HG03460 (cell line): Measurements from ENCODE around the gene MTCL3.
"Not testable (repeated sequence)": the region's sequence is repeated elsewhere in the genome, so short reads cannot be mapped to it uniquely, and the experiment has no call there.

ENCODE experiments used
- ATAC-seq: cut with Tn5 transposase; IDR thresholded peaks from one replicate; pipeline ENCODE4 v1.9.1; 2021; ENCODE audit not compliant: unreplicated experiment

Gene MTCL3

GRCh38 chr6:127439718-127440117 is 79.4 kb downstream of the MTCL3 start:
- no peak for ATAC-seq

GRCh38 chr6:127436578-127437110 is 82.5 kb downstream of the MTCL3 start:
- no peak for ATAC-seq

GRCh38 chr6:127435626-127436220 is 83.4 kb downstream of the MTCL3 start:
- no peak for ATAC-seq

- ATAC-seq = no peak
Measured at GRCh38 chr6:127434651-127435050, 84.5 kb downstream of the MTCL3 start.

- not testable (repeated sequence) for ATAC-seq
Measured at GRCh38 chr6:127428562-127428961, 90.6 kb downstream of the MTCL3 start.

GRCh38 chr6:127423921-127424320 is 95.2 kb downstream of the MTCL3 start:
- no peak for ATAC-seq
